Astrocyte of the hippocampus (primary cell): ENCODE data around the gene VPS37B.
A peak's percentile ranks its signal among the peaks of the same experiment; 100 is the strongest.
"Not testable (repeated sequence)": the region's sequence is repeated elsewhere in the genome, so short reads cannot be mapped to it uniquely, and the experiment has no call there.

Source experiments
- DNase-seq: peaks from one replicate; pipeline ENCODE4 v3.0.0; 2011; ENCODE audit warnings: low read depth, low spot score

VPS37B gene

DNA sequence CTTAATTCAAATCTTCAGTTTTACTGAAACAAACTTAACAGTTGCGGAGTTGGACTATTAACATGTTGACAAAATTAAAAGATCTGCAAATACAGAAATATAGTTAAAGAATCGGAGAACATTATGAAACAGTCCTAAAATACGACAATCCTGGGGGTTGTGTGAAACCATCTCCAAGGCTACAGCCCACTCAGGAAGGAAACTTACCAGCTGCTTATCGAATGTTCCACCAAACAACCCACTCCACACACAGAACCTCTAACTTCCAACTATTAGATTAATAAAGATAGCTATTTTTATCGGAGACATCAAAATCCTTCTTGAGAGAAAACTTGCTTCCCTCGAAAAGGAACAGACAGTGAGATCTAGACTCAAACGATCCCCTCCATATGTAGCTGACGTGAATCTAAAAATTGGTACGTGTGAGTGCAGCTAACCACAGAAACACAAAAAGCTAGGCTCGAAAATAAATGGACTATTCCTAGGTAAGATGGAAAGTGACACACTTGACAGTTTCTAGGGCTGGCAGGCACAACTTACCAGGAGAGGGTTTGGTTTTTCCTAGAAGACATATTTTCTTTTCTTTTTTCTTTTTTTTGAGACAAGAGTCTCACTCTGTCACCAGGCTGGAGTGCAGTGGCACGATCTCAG, 12.9 kb downstream of the VPS37B start:
- no peak for DNase-seq

DNA sequence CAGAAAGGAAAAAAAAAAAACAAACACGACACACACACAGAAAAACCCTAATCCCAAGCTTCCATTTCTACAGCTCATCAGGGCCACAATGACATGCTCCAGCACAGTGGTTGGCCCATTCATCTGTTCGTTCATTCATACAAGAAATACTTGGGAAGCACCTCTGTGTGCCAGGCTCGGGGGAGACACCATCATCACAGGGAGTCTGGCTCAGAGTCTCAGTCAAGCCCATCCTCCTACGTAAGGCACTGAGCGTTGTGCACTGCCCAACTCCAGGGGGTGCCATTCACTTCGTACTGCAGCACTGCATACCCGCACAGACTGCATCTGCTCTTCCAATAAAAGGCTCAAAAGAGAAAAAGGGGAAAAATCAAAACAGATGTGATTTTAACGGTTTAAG, 15.3 kb downstream of the VPS37B start:
- peak; percentile 58 for DNase-seq

DNA sequence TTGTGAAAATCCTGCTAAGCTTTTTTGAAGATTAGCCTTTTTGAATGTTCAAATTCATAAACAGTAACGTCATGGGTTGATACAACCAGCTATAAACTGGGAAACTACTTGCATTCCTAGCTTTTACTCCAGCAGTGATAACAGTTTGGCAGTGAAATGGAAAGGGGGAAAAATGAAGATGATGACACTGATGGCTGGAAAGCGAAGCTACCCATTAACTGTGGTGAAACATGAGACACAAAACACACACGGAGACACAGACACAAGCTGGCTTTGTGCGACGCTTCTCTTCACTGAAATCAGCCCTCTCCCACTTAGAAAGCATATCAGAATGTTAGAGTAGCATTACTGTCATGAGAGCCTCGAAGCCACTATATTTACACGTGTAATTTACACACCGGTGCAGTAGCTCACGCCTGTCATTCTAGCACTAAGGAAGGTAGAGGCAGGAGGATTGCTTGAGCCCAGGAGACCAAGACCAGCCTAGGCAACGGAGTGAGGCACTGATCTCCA, 15.7 kb downstream of the VPS37B start:
- DNase-seq = no peak

DNA sequence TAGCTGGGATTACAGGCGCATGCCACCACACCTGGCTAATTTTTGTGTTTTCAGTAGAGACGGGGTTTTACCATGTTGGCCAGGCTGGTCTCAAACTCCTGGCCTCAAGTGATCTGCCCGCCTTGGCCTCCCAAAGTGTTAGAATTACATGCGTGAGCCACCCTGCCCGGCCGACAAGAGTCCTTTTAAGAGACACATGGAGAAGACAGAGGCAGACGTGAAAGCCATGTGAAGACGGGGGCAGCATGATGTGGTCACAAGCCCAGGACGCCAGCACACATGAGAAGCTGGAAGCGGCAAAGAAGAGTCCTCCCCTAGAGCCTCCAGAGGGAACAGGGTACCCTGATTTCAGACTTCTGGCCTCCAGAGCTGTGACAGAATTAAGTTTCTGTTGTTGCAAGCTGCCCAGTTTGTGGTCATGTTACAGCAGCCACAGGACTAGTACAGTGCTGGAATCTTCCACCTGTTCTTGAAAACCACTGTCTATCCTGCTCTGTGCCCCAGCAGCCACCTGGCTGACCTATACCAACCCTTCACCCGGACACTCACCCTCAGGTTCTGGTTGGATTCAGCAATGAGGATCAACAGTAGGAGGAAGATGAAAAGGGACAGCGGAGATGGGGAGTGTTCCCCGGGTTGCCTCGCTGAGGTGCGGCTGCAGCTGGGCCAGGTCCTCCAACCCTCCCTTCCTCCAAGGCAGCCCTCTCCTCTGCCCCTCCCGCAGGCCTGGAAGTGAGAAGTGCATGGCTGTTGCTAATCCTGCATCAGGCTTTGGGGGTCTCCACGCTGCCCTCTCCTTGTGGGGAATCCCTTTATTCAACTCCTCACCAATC, 16.9 kb downstream of the VPS37B start:
- no peak for DNase-seq

DNA sequence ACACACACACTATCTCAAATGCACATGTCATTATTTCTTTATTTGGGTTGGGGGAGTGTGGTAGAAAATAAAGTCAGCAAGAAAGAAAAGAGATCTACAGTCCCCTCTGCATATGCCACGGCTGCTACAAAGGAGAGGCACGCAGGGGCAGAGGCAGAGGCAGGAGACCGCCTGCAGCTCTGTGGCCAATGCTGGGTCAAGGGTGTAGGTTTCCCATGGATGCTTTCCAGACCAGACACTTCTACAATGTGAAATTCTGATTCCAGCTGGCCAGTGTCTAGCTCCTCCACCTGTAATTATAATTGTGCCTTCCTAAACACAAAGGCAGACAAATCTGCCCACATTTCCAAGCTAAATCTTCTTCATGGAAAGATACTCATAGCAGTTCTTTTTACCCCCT, 19.2 kb downstream of the VPS37B start:
- DNase-seq = no peak

DNA sequence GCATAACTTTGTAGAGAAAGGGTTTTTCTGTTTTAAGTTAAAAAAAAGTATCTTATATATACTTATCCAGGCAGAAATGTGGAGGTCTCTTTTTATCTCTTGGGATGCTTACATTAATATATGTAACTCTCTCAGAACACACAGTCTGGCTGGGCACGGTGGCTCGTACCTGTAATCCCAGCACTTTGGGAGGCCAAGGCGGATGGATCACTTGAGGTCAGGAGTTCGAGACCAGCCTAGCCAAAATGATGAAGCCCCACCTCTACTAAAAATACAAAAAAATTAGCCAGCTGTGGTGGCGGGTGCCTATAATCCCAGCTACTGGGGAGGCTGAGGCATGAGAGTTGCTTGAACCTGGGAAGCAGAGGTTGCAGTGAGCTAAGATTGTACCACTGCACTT, 19.6 kb downstream of the VPS37B start:
- DNase-seq = not testable (repeated sequence)

DNA sequence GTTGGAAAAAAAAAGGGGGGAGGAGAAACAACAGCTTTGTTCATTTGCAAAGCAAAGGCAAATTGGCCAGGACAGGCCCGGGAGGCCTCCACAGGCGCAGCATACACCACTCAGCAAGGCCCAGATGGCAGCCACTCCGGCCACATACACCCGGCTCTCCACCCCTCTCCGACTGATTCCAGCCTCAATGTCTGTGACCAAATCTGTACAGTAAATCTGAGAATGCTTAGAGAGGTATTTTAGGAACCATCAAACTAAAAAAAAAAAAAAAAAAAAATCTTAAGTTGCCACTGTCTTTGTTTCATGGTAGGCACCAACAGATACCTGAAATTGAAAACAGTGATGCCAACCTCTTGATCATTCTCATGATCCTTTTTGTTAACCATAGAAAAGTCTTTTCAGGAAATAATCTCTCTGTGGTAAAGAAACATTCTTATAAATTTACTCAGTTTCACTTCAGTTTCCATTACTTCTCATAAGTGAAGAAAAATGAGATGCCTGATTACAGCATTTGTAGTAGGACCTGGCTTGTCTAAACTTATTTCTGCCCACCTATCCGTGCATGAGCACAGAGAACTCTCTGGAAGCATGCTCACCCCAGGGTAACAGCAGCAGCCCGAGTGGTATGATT, 20.2 kb downstream of the VPS37B start:
- DNase-seq = no peak

DNA sequence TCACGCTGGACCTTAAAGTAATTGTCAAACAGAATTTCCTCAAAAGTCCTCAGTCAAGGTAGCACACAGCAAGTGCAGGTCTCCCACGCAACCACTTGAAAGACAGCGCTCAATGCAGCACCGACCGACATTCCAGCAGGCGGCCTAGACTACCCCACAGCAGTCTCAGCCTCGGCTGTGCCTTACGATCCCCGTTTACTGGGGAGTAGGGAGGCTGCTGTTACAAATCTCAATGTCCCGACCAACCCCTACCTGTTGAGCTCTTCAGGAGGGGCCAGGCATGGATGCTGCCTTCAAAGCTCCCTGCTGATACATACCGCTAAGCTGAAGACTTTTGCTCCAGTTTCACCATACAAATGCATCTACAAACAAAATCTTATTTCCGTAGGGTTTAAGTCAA, 21.8 kb downstream of the VPS37B start:
- no peak for DNase-seq

DNA sequence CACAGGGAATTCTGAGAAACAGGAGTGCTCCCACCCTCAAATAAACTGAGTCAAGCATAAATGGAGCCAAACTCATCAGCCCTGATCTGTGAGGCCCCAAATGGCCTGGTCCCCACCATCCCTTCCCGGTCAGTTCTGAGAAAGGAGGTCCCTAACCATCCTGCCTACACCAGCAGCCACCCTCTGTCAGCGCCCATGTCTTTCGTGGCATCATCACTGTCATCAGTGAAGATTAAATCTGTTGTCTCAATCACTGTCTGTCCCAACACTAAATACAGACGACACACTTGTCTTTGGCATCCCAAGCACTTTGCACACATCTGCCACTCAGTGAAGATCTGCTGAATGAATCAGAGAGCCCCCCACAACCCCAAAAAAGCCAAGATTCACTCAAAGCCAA, 22.4 kb downstream of the VPS37B start:
- DNase-seq = no peak

DNA sequence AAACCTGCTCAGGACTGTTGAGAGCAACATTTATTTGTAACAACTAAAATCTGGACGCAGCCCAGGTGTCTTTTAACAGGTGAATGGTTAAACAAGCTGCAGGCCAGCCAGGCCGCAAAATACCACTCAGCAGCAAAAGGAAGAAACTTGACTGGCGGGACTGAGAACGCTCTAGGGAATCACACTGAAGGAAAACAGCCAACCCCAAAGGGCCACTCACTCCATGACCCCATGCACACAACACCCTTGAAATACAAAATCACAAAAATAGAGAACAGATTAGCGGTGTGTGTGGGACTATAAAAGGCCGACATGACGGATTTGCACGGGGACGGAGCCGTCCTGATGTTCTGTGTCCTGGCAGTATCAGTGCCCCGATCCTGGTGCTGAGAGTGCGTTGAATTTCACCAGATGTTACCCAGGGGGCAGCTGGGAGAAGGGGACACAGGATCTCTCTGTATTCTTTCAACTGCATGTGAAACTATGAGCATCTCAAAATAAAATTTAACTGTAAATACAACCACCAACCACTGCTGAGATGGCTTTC, 23.0 kb downstream of the VPS37B start:
- DNase-seq = no peak

DNA sequence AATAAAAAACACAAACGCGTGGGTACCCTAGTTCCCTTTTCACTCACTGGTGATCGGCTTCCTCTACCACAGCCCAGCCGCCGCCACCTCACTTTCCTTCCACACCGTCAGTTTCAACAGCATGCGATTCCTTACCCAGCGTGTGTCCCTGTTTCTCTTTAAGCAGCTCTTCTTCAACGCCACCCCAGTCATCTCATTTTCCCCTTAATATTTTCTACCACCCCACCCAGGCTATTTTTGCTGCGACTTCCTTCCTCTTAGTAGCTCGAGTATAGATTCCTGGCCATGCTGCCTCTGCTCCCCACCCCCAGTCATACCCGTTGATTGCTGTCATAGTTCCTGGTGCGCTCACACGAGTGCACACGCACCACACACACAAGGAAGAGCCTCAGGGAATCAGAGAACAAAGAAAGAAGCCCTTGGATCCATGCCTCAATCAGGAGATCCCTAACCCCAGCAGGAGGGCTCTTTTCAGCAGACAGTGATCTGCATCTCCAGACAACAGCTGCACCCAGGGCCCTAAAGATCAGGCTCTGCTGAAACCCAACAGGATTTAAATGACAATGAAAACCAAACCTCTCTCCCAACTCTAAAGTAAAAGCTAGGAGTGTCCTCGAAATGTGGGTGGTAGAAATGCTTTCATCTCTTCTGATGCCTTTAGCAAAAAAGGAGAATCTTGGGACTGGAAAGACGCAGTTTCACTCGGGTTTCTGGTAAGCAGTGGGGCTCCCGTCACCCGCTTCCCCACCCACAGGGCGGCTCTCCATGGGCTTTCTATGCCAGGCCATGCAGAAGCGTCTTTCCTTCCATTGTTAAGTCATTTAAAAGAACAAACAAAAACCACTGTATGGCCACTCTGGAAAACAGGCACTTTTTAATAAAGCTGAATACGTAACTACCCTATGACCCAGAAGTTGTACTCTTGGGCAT, 23.8 kb downstream of the VPS37B start:
- peak; percentile 71 for DNase-seq

DNA sequence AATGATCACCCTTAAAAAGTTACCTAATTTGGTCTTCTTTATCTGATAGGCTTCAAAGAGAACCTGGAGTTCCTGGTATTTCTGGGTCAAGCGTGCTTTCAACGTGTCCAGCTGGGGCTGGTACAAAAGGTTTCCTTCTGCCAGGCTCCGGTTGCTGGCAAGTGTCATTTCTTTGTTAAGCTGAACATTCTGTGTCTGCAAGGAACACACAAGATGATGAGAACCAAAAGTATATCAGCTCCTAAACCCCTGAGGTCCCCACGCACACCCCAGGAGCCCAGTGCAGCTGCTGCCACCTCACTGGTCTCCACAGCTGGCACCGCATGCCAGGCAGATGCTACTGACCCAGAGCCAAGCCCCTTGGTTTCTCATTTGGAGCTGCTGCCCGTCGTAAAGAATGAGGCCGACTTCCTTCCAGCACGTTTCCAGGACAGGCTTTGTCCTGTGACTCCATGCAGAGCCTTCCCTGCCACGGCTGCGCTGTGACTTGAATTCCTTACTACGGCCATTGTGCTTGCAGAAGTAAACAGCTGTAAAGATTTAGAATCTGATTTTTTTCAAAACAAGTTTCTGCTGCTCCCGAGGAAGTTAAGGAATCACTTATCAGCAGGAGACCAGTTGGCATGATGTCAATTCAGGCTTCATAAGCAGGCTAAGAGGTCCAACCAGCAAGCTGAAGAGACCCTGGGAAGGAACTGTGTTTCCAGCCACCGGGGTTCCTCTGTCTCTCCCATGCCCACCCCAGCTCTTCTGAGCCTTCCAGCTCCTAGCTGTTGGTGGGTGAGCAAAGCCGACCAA, 24.9 kb downstream of the VPS37B start:
- peak; percentile 62 for DNase-seq

DNA sequence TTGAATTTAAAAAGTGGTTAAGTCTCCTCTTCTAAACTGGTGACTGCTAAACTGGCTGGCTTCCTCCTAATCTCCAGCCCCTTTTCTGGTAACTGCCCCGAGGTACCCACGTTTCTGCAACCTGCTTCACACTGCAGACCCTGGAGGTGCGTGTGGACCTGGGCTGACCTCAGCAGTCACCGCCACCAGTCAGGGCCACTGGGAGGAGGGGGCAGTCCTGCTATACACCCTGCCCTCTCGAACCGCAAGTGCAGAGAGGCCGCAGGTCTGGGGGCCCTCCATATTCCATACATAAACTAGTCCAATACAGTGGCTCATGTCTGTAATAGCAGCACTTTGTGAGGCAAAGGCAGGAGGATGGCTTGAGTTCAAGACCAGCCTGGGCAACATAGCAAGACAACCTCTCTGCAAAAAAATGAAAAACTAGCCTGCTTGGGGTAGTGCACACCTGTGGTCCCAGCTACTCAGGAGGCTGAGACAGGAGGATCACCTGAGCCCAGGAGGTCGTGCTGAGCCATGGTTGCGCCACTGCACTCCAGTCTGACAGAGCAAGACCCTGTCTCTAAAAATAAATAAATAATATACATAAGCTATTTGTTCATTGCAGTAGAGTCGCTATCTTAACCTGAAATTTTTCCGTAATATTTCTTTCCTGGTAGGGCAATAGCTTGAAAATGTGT, 25.6 kb downstream of the VPS37B start:
- DNase-seq = no peak

DNA sequence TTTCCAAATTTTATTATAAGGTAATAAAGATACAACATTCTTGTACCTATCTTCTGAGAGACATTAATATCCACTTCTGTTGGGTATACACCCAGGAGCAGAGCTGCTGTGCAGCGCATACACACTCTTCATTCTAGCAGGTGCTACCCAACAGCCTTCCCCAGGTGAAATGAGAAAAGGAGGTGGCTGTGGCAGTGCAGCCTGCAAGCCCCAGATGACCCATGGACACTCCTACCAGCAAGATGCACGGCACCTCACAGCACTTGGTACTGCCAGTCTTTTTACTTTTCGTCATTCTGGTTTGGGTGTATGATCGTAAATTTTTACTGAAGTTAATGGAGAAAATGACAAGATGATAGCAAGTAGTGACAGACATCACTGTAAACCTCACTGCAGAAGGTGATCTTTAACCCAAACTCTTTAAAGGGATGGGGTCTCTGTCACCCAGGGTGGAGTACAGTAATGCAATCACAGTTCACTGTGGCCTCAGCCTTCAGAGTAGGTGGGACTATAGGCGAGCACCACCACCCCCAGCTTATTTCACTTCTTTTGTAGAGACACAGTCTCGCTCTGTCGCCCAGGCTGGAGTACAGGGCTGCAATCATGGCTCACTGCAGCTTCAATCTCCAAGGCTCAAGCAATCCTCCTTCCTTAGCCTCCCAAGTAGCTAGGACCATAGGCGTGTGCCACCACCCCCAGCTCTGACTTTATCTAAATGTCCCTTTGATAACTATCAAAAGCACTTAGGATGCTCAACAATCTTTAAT, 26.5 kb downstream of the VPS37B start:
- DNase-seq = no peak

DNA sequence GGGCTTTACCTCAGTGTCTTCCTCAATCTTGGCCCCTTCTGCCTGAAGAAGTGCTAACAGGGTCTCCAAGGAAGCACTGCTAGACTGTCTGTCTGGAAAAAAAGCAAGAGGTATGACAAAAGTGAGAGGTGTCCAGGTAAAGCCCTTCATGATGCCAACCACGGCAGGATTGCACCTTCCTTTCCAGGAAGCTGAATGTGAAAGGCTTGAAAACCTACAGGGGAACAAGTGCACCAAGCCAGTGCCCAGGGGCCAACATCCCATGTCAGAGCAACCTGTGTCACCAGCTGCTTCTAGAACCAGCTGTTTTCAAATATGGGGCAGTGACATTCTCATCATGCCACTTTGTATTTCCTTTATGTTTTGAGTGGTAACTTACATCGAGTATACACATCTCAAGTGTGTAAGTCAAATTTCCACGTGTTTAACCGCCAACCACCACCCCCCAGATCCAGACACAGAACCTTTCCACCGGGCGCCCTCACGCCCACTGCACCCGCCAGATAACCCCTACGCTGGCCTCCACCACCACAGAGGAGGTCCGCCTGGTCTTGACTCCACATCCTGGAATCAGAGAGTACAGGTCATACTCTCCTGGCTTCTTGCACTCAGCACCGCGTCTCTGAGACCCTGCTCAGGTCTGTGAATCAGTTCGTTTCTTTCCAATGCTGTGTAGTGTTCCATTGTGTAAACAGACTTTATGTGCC, 27.3 kb downstream of the VPS37B start:
- DNase-seq = no peak

DNA sequence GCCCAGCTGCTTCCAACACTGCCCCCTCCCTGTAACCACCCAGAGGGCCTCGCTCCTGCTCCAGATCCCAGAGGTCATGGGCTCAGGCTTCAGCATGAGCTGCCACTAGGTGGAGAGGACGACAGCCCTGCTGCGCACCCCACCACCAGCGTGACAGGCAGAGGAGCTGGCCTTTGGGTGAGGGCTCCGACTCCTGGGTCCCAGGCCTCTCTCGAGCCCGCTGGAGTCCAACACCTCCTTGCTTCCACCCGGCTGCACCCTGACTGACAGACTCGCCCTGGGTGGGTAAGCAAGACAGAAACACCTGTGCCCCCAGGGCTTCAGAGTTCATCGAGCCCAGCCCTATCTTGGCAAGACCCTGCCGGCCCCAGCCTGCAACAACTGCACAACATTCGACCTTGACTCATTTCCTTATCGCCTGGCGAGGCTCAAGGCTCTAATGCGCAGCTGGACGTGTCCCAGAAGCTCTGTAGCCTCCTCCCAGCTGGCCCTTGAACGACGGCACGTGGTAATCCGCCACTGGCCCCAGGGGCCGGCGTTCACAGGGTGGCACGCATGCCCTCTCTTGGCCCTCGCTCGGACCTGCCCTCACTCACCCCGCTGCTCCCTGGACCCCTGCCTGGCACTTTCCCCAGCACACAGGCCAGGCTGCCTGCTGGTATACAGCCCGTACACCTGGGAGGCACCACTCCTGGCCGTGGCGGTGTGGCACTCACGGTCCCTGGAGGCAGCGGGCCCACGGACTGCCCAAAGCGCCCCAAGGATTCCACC, 28.0 kb downstream of the VPS37B start:
- no peak for DNase-seq

DNA sequence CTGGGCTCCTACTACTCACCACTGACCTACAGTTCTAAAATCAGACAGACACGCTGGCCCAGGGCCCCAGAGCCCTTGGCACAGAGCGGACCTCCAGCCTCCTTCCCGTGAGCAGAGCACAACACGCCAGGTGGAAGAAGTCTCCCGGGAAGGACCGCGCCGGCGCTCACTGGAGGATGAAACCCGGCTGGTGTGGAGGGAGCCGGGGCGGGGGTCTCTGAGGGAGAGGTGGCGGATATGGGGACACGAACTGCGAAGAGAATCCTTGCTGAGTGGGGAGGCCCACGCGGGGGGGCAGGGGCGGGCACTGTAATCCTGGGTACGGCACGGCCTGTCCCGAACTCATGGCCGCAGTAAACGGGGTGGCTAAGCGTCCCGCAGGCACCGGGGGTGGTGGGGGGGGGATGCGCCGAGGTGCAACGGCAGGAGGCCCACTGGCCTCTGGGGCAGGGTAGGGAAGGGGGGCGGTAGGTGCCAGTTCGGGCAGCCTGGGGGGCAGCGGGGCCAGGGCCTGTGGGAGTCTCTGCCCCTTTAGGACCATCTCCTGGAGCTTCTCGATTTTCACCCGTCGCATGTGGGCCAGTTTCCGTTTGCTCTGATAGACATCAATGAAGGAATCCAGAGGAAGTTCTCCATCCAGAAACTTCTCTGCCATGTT, 28.8 kb downstream of the VPS37B start:
- DNase-seq = no peak
